Measurements from ENCODE around the gene FGR. TPM values are rescaled to one million over a fixed set of nuclear protein-coding genes. Genes with fewer than 3 reads are reported as not detected.

Gene FGR
- total and polyA plus RNA-seq, 8 donors: 3.1 to 126 (median 4.7) TPM

GRCh38 chr1:27594564-27595510, 40.1 kb downstream of the FGR start:
- H3K4me1 ChIP-seq: peaks cover 53 to 65% of the 10 kb centered on the region in 2 donors
- H3K4me3 ChIP-seq: no peak overlapping the region
- DNase-seq (no peak), ATAC-seq (no peak)
- no peak overlapping the region for H3K27ac ChIP-seq
- no peaks in the 10 kb centered on the region for H3K36me3 ChIP-seq
- no peaks in the 10 kb centered on the region for H3K27me3 ChIP-seq
- no peak for TF ChIP-seq CTCF (IDR thresholded peaks at IDR 0.05)
- intact Hi-C loops (cut with DNase I): no loop called here
- H3K9me3 ChIP-seq: no peaks in the 10 kb centered on the region

GRCh38 chr1:27593678-27594563, 41.1 kb downstream of the FGR start:
- peaks cover 51 to 65% of the 10 kb centered on the region in 2 donors for H3K4me1 ChIP-seq
- no peaks in the 10 kb centered on the region for H3K36me3 ChIP-seq
- intact Hi-C loops (cut with DNase I): no loop called here
- no peaks in the 10 kb centered on the region for H3K9me3 ChIP-seq
- H3K4me3 ChIP-seq: no peak overlapping the region
- DNase-seq (no peak), ATAC-seq (no peak)
- peak overlapping the region in 1 of 2 donors; percentile 18 for H3K27ac ChIP-seq
- no peaks in the 10 kb centered on the region for H3K27me3 ChIP-seq
- TF ChIP-seq CTCF (IDR thresholded peaks at IDR 0.05): no peak

GRCh38 chr1:27592931-27593677, 41.9 kb downstream of the FGR start:
- intact Hi-C loops (cut with DNase I): no loop called here
- peak overlapping the region in 1 of 2 donors; percentile 18 for H3K27ac ChIP-seq
- ATAC-seq: no peak
- no peaks in the 10 kb centered on the region for H3K9me3 ChIP-seq
- no peaks in the 10 kb centered on the region for H3K36me3 ChIP-seq
- no peak for TF ChIP-seq CTCF (IDR thresholded peaks at IDR 0.05)
- H3K4me3 ChIP-seq: no peak overlapping the region
- H3K4me1 ChIP-seq: peaks cover 43 to 65% of the 10 kb centered on the region in 2 donors
- no peak for DNase-seq
- H3K27me3 ChIP-seq: no peaks in the 10 kb centered on the region

- Histone ChIP-seq H3K4me3 (no peak overlapping the region), H3K36me3 (no peaks in the 10 kb centered on the region), H3K4me1 (peaks cover 36 to 58% of the 10 kb centered on the region in 2 donors), H3K9me3 (no peaks in the 10 kb centered on the region), H3K27me3 (no peaks in the 10 kb centered on the region), H3K27ac (no peak overlapping the region)
- intact Hi-C loops (cut with DNase I): no loop called here
- ATAC-seq: no peak
- no peak for TF ChIP-seq CTCF (IDR thresholded peaks at IDR 0.05)
- no peak for DNase-seq
Observed at GRCh38 chr1:27592232-27592930, 42.6 kb downstream of the FGR start.
